HG02981 (cell line): ENCODE measurements around the gene BLOC1S3.
A peak's percentile ranks its signal among the peaks of the same experiment; 100 is the strongest.

ENCODE experiments used
- ATAC-seq: cut with Tn5 transposase; IDR thresholded peaks from one replicate; pipeline ENCODE4 v1.9.1; 2021; ENCODE audit warnings: mild to moderate bottlenecking, moderate library complexity; ENCODE audit not compliant: unreplicated experiment

Gene BLOC1S3

GRCh38 chr19:45178262-45179071, at the start of gene BLOC1S3:
Gene BLOC1S3, plus strand, starts transcription at chr19:45178784. Its CDS starts 513 bp downstream, at chr19:45179297.
- ATAC-seq, result peak; percentile 81

- ATAC-seq, result no peak
Measured at GRCh38 chr19:45128806-45129205, 49.8 kb upstream of the BLOC1S3 start.

- no peak for ATAC-seq
Measured at GRCh38 chr19:45130236-45130635, 48.3 kb upstream of the BLOC1S3 start.

DNA sequence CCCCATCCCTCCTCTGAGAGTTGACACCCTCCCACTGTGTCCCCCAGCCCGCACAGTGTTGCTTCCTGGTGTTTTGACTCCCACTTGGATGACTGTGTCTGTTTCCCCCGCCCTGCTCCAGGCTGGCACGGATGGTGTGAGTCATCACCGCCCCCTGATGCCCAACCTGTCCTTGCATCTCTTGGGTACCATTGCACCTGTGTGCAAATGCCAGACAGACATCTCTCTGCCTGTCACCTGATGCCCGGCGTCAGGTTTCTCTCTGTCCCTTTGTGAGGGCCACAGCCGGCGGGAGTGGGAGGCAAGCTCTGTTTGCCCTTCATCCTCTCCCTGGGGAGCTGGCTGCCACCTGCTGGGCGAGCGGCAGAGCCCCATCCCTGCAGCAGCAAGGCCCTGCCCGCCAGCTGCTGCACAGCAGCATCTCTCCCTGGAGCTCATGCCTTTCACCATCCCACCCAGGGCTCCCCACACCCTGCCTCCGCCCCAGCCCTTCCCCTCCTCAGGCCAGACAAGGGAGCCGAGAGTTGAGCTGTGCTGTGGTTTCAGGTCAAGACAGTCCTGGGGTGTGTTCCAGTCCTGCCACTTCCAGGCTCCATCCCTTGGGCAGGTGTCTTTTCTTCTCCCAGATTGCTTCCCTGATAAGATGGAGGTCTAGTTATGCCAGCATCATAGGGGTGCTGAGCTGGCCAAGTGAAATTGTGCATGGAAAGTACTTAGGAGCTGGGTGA, 47.5 kb upstream of the BLOC1S3 start:
- no peak for ATAC-seq

- ATAC-seq, result no peak
Measured at GRCh38 chr19:45133661-45134060, 44.9 kb upstream of the BLOC1S3 start.

- ATAC-seq, result no peak
Measured at GRCh38 chr19:45135176-45135885, 43.3 kb upstream of the BLOC1S3 start.

DNA sequence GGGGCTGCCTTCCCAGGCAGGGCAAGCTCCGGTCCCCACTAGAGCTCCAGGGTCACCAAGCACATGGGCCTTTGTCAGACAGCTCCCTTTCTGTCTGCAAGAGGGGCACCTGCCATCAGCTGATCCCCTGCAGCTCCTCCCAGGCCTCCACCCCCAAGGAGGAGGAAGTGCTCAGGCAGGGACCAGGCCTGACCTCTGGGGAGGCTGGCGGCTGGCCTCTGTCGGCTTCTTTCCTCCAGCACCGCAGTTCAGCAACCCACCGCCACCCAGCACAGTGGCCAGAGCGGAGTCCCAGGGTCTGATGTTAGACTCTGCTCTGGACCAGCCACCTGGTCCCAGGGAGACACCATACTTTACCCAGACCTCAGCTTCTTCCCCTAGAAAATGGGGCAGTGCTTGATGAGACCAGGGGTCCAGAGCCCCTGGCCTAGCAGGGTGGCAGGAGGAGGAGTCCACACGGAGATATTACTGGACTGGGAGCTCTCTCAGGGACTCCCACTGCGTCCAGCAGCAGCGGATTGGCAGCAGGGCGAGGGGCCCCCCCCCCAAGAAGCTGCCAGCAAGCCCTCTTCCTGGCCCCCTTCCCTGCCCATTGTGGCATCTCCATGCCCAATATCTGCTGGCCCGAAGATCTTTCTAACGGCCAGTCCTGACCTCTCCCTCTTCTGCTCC, 41.9 kb upstream of the BLOC1S3 start:
- ATAC-seq, result no peak

DNA sequence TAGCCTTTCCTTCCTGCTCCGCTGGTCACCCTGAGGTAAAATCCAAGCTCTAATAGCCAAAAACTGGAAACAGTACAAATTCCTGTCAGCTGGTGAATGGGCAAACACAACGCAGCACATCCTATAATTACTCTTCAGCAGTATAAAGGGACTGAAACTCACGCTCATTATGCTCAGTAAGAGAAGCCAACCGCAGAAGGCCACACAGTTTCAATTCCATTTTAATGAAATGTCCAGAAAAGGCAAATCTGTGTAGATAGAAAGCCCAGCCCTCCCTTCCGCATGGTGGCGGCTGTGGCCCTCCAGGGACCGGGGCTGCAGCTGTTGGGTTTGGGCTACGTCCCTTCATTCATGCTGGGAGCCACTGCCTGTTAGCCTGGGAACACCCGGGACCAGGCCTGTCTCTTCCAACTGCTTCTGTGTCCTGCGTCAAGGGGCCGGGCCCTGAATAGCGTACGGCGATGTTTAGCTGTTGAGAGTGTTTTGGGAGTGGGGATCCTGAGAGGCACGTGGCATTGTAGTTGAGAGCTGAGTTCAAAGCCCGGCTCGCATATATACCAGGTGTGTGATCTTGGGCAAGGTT, 41.3 kb upstream of the BLOC1S3 start:
- ATAC-seq, result peak; percentile 58

- ATAC-seq, result no peak
Measured at GRCh38 chr19:45138303-45138751, 40.3 kb upstream of the BLOC1S3 start.

DNA sequence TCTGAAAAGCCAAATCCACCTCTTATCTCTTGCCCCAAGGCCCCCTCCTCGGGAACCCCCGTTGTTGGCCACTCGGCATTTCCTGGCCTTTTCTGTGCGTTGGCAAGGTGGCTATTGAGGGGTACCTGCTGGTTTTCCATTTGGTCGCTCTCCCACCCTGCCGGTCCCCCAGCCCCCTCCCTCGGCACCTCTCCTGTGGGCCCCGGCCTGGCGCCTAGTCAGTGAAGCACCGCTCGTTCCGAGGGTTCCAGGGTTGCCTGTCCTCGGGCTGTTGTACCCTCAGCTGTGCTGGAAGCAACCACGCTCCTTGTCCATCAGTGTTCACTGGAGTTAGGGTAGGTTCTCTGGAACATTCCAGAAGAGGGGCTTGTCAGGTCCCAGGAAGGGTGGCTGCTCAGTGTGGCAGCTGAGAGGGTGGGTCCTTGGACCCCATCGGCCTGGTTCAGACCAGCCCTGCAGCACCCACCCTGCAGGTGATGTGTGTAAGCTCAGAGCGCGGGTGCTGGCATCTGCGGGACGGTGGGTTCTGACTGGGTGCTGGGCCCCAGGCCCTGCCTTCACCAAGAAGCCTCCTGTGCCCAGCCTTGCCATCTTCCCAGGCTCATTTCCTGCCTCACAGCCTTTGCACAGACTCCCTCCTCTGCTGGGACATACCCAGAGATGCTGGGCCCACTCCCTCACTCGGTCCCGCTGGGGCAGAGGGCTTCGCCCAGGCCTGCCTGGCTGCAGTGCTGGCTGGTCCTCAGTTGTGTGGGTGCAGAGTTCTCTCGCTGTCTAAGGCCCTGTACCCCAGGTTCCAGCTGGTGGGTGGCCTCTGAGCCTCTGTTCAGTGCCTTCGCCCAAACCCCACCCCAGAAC, 39.1 kb upstream of the BLOC1S3 start:
- no peak for ATAC-seq

GRCh38 chr19:45140144-45140503, 38.5 kb upstream of the BLOC1S3 start:
- ATAC-seq, result no peak

- no peak for ATAC-seq
Measured at GRCh38 chr19:45140533-45140932, 38.1 kb upstream of the BLOC1S3 start.

GRCh38 chr19:45141203-45141900, 37.2 kb upstream of the BLOC1S3 start:
- ATAC-seq, result no peak

DNA sequence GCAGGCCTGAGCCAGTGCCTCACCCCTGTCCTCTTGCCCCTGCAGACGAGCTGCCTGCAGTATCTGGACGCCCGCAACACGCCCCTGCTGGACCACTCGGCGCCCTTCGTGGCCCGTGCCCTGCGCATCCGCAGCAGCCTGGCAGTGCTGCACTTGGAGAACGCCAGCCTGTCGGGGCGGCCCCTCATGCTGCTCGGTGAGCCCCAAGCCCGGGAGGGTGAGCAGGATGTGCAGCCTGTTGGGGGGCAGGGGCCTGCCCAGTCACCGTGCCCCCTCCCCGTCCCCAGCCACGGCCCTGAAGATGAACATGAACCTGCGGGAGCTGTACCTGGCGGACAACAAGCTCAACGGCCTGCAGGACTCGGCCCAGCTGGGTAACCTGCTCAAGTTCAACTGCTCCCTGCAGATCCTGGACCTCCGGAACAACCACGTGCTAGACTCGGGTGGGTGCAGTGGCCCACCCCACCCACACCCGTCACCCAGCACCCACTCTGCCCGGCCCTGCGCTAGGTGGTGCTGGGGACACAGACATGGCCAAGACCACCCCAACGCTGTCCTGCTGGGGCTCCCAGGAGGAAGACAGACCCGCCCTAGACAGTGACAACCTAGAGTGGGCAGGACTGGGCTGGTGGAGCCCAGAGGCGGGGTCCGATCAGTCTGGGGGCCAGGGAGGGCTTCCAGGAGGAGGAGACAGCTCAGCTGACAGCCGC, 36.4 kb upstream of the BLOC1S3 start:
- no peak for ATAC-seq

DNA sequence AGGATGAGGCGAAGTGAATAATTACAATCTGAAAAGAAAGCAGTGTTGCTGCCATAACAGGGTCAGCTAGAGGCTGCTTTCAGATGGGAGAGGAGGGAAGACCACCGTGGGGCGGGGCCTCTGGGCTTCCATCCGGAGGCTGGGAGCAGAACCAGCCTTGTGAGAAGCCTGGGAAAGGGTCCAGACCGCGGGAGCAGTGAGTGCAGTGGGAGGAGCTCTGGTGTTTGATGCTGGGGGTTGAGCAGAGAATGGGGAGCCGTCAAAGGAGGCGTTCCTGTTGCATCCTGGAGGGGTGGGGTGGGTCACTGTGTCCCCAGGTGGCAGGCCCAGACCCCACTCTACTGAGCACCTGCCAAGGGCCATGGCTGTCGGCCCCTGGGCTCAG, 35.9 kb upstream of the BLOC1S3 start:
- ATAC-seq, result no peak

GRCh38 chr19:45144431-45145269, 33.9 kb upstream of the BLOC1S3 start:
- ATAC-seq, result no peak

DNA sequence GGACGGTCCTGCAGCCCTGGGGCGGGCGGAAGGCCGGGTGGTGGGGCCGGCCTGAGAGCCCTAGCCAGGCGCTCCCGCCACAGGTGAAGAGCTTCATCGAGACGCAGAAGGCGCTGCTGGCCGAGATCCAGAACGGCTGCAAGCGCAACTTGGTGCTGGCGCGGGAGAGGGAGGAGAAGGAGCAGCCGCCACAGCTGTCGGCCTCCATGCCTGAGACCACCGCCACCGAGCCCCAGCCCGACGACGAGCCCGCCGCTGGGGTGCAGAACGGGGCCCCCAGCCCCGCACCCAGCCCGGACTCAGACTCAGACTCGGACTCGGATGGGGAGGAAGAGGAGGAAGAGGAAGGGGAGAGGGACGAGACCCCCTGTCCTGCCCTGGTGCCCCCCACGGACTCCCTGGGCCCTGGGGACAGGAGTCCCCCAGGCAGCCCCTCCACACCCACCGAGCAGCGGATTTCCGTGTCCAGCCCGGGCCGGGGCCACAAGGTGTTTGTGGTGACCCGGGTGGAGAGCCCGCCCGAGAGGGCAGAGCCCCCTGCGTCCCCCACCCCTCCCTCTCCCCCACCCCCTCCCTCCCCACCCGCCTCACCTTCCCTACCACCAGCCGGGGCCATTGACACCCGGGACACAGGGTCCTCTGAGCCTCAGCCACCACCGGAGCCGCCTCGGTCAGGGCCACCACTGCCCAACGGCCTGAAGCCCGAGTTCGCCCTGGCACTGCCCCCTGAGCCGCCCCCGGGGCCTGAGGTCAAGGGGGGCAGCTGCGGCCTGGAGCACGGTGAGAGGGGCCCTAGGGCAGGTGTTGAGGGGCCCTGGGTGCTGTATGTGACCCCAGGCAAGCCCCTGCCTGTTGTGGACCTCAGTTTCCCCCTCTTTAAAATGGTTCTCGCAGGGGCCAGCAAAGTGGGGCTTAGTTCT, 33.1 kb upstream of the BLOC1S3 start:
- no peak for ATAC-seq
